Endothelial cell of umbilical vein (primary cell): ENCODE data around the gene PTPN22. TPM values are rescaled to one million over a fixed set of nuclear protein-coding genes. Genes with fewer than 3 reads are reported as not detected.

Experiments used
- BruUV-seq: library from RNA; stranded (reverse); fragments of 400-500 nt; replicated peaks from 2 replicates; lab custom pipeline; 2021; lab: Mats Ljungman, UMichigan
- CTCF ChIA-PET: fragments of 300-600, 350-600 bp; sonication (Branson Sonifier 250); formaldehyde crosslinking; loops from one replicate; lab custom pipeline; 2021; ENCODE audit warnings: antibody characterized with exemption, inconsistent platforms; lab: Charles Lee
- POLR2A ChIA-PET: fragments of 300-600, 350-600 bp; sonication (Branson Sonifier 250); formaldehyde crosslinking; loops from one replicate; lab custom pipeline; 2021; ENCODE audit warnings: antibody characterized with exemption, inconsistent platforms; lab: Charles Lee
- DNase-seq: peaks from one replicate; pipeline ENCODE4 v3.0.0-alpha.2; 2011; ENCODE audit warnings: low read depth, low spot score
- FAIRE-seq: peaks from 2 replicates; lab custom pipeline; 2011; peaks lifted over from hg19 to GRCh38; lab: Jason Lieb, UNC
- H2AFZ ChIP-seq: 2 replicates; pipeline ENCODE4 v1.6.0; 2012; ENCODE audit warnings: low read depth, low read length, control low read depth, inconsistent platforms
- H3K27ac ChIP-seq: 2 replicates; pipeline ENCODE4 v1.5.1; 2011; ENCODE audit warnings: low read depth, mild to moderate bottlenecking, control low read depth, low read length, moderate library complexity; ENCODE audit not compliant: insufficient read depth
- H3K27me3 ChIP-seq, 2 experiments: 2 replicates each; pipeline versions ENCODE4 v1.6.0 to v1.6.1; 2011; ENCODE audit warnings: low read length in 2 of 2, mixed read lengths in 1 of 2; ENCODE audit not compliant: control insufficient read depth in 2 of 2, insufficient read depth in 2 of 2
- H3K36me3 ChIP-seq, 2 experiments: 2 replicates in 1 of 2; 3 replicates in 1 of 2; pipeline ENCODE4 v1.5.1; 2011; ENCODE audit warnings: low read length in 2 of 2, mild to moderate bottlenecking in 1 of 2, moderate library complexity in 1 of 2; ENCODE audit not compliant: control insufficient read depth in 2 of 2, insufficient read depth in 2 of 2; ENCODE audit errors: extremely low read depth in 1 of 2
- H3K4me1 ChIP-seq: 3 replicates; pipeline ENCODE4 v1.5.1; 2011; ENCODE audit warnings: mild to moderate bottlenecking, low read length; ENCODE audit not compliant: control insufficient read depth, insufficient read depth; ENCODE audit errors: extremely low read depth
- H3K4me2 ChIP-seq: 2 replicates; pipeline ENCODE4 v1.6.1; 2011; ENCODE audit warnings: low read length, control low read depth, mixed read lengths; ENCODE audit not compliant: insufficient read depth
- H3K4me3 ChIP-seq, 3 experiments: fragments of 200-600 bp in 1 of 3; sonication (generic), shearing (Covaris generic) in 1 of 3; replicated peaks in 1 of 3; 2 replicates each; pipeline ENCODE4 v1.5.1; 2011 to 2016; ENCODE audit warnings: control low read depth in 3 of 3, low read length in 3 of 3, mild to moderate bottlenecking in 2 of 3, inconsistent platforms in 1 of 3, low read depth in 1 of 3, moderate library complexity in 1 of 3; ENCODE audit not compliant: insufficient read depth in 1 of 3
- H3K79me2 ChIP-seq: 2 replicates; pipeline ENCODE4 v1.6.0; 2012; ENCODE audit warnings: low read length, inconsistent platforms; ENCODE audit not compliant: control insufficient read depth, insufficient read depth
- H3K9ac ChIP-seq: replicated peaks from 2 replicates; pipeline ENCODE3; 2011; ENCODE audit warnings: low read length, control low read depth; ENCODE audit not compliant: insufficient read depth; ENCODE audit errors: extremely low read depth
- H3K9me1 ChIP-seq: replicated peaks from 3 replicates; pipeline ENCODE4 v1.6.0; 2011; ENCODE audit warnings: mild to moderate bottlenecking, low read length; ENCODE audit not compliant: control insufficient read depth, insufficient read depth; ENCODE audit errors: extremely low read depth
- H3K9me3 ChIP-seq: replicated peaks from 2 replicates; pipeline ENCODE4 v1.5.1; 2012; ENCODE audit warnings: low read length, inconsistent platforms; ENCODE audit not compliant: control insufficient read depth, insufficient read depth
- H4K20me1 ChIP-seq: replicated peaks from 2 replicates; pipeline ENCODE3; 2011; ENCODE audit warnings: mild to moderate bottlenecking, low read length; ENCODE audit not compliant: control insufficient read depth, insufficient read depth; ENCODE audit errors: extremely low read depth
- CTCF ChIP-seq, 2 donors: IDR thresholded peaks; 1 replicate in 1 of 2; 2 replicates in 1 of 2; pipeline ENCODE4 v1.5.1; 2011; ENCODE audit warnings: low read length in 2 of 2, mild to moderate bottlenecking in 2 of 2, moderate library complexity in 2 of 2, control low read depth in 1 of 2, inconsistent platforms in 1 of 2, low read depth in 1 of 2; ENCODE audit not compliant: insufficient read depth in 1 of 2; ENCODE audit errors: extremely low read depth in 1 of 2
- EZH2 ChIP-seq: IDR thresholded peaks from 2 replicates; pipeline ENCODE4 v1.6.1; 2012; ENCODE audit warnings: borderline replicate concordance, low read depth, mild to moderate bottlenecking, moderate library complexity, low read length, inconsistent platforms; ENCODE audit not compliant: severe bottlenecking
- FOS ChIP-seq: IDR thresholded peaks from 2 replicates; pipeline ENCODE4 v1.6.1; 2011; ENCODE audit warnings: mild to moderate bottlenecking, low read length, moderate library complexity, borderline replicate concordance; ENCODE audit not compliant: insufficient read depth
- GATA2 ChIP-seq: IDR thresholded peaks from 2 replicates; pipeline ENCODE4 v1.7.0; 2011; ENCODE audit warnings: low read depth, mild to moderate bottlenecking, moderate library complexity, mixed read lengths, low read length; ENCODE audit not compliant: insufficient read length, insufficient read depth
- JUN ChIP-seq: IDR thresholded peaks from 2 replicates; pipeline ENCODE4 v1.6.1; 2011; ENCODE audit warnings: borderline replicate concordance, low read depth; ENCODE audit not compliant: insufficient read length, insufficient read depth
- MAX ChIP-seq: IDR thresholded peaks from 2 replicates; pipeline ENCODE4 v1.6.1; 2011; ENCODE audit not compliant: insufficient read depth, insufficient read length
- MYC ChIP-seq: IDR thresholded peaks from one replicate; pipeline ENCODE4 v1.6.1; 2011; ENCODE audit warnings: mild to moderate bottlenecking, low read depth, low read length
- POLR2A ChIP-seq: IDR thresholded peaks from 2 replicates; pipeline ENCODE4 v1.6.1; 2012; ENCODE audit warnings: low read depth, mild to moderate bottlenecking, control low read depth, low read length
- POLR2AphosphoS5 ChIP-seq: IDR thresholded peaks from 2 replicates; pipeline ENCODE4 v1.6.1; 2012; ENCODE audit warnings: low read depth, mild to moderate bottlenecking, control low read depth, low read length, moderate library complexity; ENCODE audit not compliant: insufficient read depth
- dilution Hi-C: fragments of 300-500 bp; cut with MboI; formaldehyde crosslinking; loops from one replicate; pipeline ENCODE4 v1.15.0; 2019; ENCODE audit warnings: low sequenced_read_pairs; ENCODE audit not compliant: extremely low pct_ligation_motif_present
- intact Hi-C: fragments of 100-400 bp; cut with micrococcal nuclease; formaldehyde crosslinking; loops from one replicate; pipeline ENCODE4 v1.10.0; 2022
- polyA plus RNA-seq, 4 experiments: library from polyadenylated mRNA; depleted of rRNA in 3 of 4; stranded (reverse) in 3 of 4; unstranded in 1 of 4; fragments of >200 nt; gene quantifications; 2 replicates each; pipeline versions ENCODE4 v1.2.1 to v1.2.3, GENCODE V29; 2011 to 2012; ENCODE audit warnings: missing spikeins in 1 of 4
- total RNA-seq: library from RNA; stranded (reverse); gene quantifications from 2 replicates; pipeline ENCODE4 v1.2.3, GENCODE V29; 2021

PTPN22 gene
- total and polyA plus RNA-seq, 2 donors (not counting 3 experiments of a cell fraction or from before 2014, with no cell fraction given) = not detected

GRCh38 chr1:113850127-113850796, 21.2 kb downstream of the PTPN22 start:
- dilution Hi-C loops (no loop called here), intact Hi-C loops (no loop called here)
- H3K27me3 ChIP-seq = no peaks in the 10 kb centered on the region
- CTCF ChIA-PET = interaction anchor here (0.5 to 1.2 kb wide), 3 partner anchors 9 to 15 kb away, joined by 3 to 7 read pairs (median 6); no protein-coding TSS in a partner anchor
- H3K9ac ChIP-seq = no peak overlapping the region
- no peak overlapping the region for H3K4me2 ChIP-seq
- no TSS peak for BruUV-seq
- H3K79me2 ChIP-seq = no peaks in the 10 kb centered on the region
- no peak overlapping the region for H3K27ac ChIP-seq
- POLR2A ChIA-PET = no interaction called here
- no peaks in the 10 kb centered on the region for H3K9me3 ChIP-seq
- H2AFZ ChIP-seq = no peak overlapping the region
- H3K36me3 ChIP-seq = no peaks in the 10 kb centered on the region
- no peak overlapping the region for H3K4me3 ChIP-seq
- H4K20me1 ChIP-seq = no peaks in the 10 kb centered on the region
- TF ChIP-seq EZH2 = no peak
- no peak for TF ChIP-seq GATA2
- TF ChIP-seq FOS = no peak
- no peak for TF ChIP-seq CTCF (IDR thresholded peaks at IDR 0.05; ENCODE audit: extremely low read depth in 1 of 2, insufficient read depth in 1 of 2, low read depth in 1 of 2, low read length in 2 of 2)
- no peak for TF ChIP-seq MAX
- no peak for TF ChIP-seq POLR2AphosphoS5
- no peak for TF ChIP-seq MYC
- no peak for TF ChIP-seq POLR2A
- no peak for TF ChIP-seq JUN
- no peaks in the 10 kb centered on the region for H3K4me1 ChIP-seq
- DNase-seq = no peak
- FAIRE-seq = no peak
- no peaks in the 10 kb centered on the region for H3K9me1 ChIP-seq
